Stomach smooth muscle (tissue), 2 donors: ENCODE data around the gene RBM4B.
A peak's percentile ranks its signal among the peaks of the same experiment; 100 is the strongest.

Experiments used
- H3K27ac ChIP-seq: one replicate; pipeline ENCODE4 v1.7.0; 2013; ENCODE audit warnings: mild to moderate bottlenecking, low read length, inconsistent platforms
- H3K27me3 ChIP-seq, 2 donors: one replicate each; pipeline ENCODE4 v1.7.0; 2013; ENCODE audit warnings: low read length in 2 of 2; ENCODE audit not compliant: insufficient read depth in 2 of 2, control insufficient read depth in 1 of 2
- H3K36me3 ChIP-seq, 2 donors: one replicate each; pipeline ENCODE4 v1.7.0; 2013; ENCODE audit warnings: low read length in 2 of 2; ENCODE audit not compliant: control insufficient read depth in 2 of 2, insufficient read depth in 2 of 2
- H3K4me1 ChIP-seq: one replicate; pipeline ENCODE4 v1.7.0; 2013; ENCODE audit warnings: low read length; ENCODE audit not compliant: control insufficient read depth, insufficient read depth
- H3K4me3 ChIP-seq, 2 donors: one replicate each; pipeline ENCODE4 v1.7.0; 2013; ENCODE audit warnings: low read length in 2 of 2
- H3K9ac ChIP-seq, 2 donors: one replicate each; pipeline ENCODE4 v1.7.0; 2013; ENCODE audit warnings: low read length in 2 of 2, mild to moderate bottlenecking in 1 of 2
- H3K9me3 ChIP-seq, 2 donors: one replicate each; pipeline ENCODE4 v1.7.0; 2013; ENCODE audit warnings: low read length in 2 of 2; ENCODE audit not compliant: control insufficient read depth in 2 of 2
- donor health status: healthy.
- donor health status: Pancreatic carcinoma.

The RBM4B gene

GRCh38 chr11:66625752-66626149 lies 51.9 kb downstream of the RBM4B start:
- peaks cover 54% of the 10 kb centered on the region for H3K4me1 ChIP-seq

GRCh38 chr11:66625041-66625751 lies 52.5 kb downstream of the RBM4B start:
- Histone ChIP-seq H3K4me3 (no peak overlapping the region), H3K9ac (no peak overlapping the region), H3K4me1 (peaks cover 59% of the 10 kb centered on the region), H3K27ac (peak overlapping the region; percentile 90), H3K36me3 (peaks cover 56 to 61% of the 10 kb centered on the region in 2 donors), H3K27me3 (no peaks in the 10 kb centered on the region), H3K9me3 (no peaks in the 10 kb centered on the region)

More at GRCh38 chr11:66625752-66626149, 51.9 kb downstream of the RBM4B start:
- no peak overlapping the region for H3K4me3 ChIP-seq
- peaks cover 58 to 61% of the 10 kb centered on the region in 2 donors for H3K36me3 ChIP-seq
- H3K27ac ChIP-seq, result peak overlapping the region; percentile 31
- no peaks in the 10 kb centered on the region for H3K27me3 ChIP-seq
- no peak overlapping the region for H3K9ac ChIP-seq
- no peaks in the 10 kb centered on the region for H3K9me3 ChIP-seq

- H3K4me1 ChIP-seq, result peaks cover 59% of the 10 kb centered on the region
- H3K27ac ChIP-seq, result peak overlapping the region; percentile 90
- no peak overlapping the region for H3K4me3 ChIP-seq
- H3K27me3 ChIP-seq, result no peaks in the 10 kb centered on the region
- no peaks in the 10 kb centered on the region for H3K9me3 ChIP-seq
- peak overlapping the region in 1 of 2 donors; percentile 53 for H3K9ac ChIP-seq
- peaks cover 52 to 57% of the 10 kb centered on the region in 2 donors for H3K36me3 ChIP-seq
Observed at GRCh38 chr11:66624450-66624849, 53.2 kb downstream of the RBM4B start.

GRCh38 chr11:66619080-66619554 lies 58.6 kb downstream of the RBM4B start:
- H3K27ac ChIP-seq, result peak overlapping the region; percentile 97
- H3K4me1 ChIP-seq, result peaks cover 54% of the 10 kb centered on the region
- H3K27me3 ChIP-seq, result no peaks in the 10 kb centered on the region
- H3K4me3 ChIP-seq, result peak overlapping the region; percentile 99
- peaks cover 0 to 7% of the 10 kb centered on the region in 2 donors for H3K36me3 ChIP-seq
- H3K9me3 ChIP-seq, result no peaks in the 10 kb centered on the region
- H3K9ac ChIP-seq, result peak overlapping the region; percentile 97 to 99

- Histone ChIP-seq H3K27me3 (no peaks in the 10 kb centered on the region), H3K9me3 (no peaks in the 10 kb centered on the region), H3K9ac (peak overlapping the region; percentile 97 to 99), H3K27ac (peak overlapping the region; percentile 97), H3K4me3 (peak overlapping the region; percentile 99), H3K36me3 (peaks cover 0 to 2% of the 10 kb centered on the region in 2 donors), H3K4me1 (peaks cover 36% of the 10 kb centered on the region)
Observed at GRCh38 chr11:66617155-66617834, 60.4 kb downstream of the RBM4B start.

- H3K4me1 ChIP-seq, result peaks cover 31% of the 10 kb centered on the region
- H3K9me3 ChIP-seq, result no peaks in the 10 kb centered on the region
- peak within 1 kb of the TSS; percentile 99 for H3K4me3 ChIP-seq
- no peaks in the 10 kb centered on the region for H3K27me3 ChIP-seq
- H3K9ac ChIP-seq, result peak within 1 kb of the TSS; percentile 97 to 99
- peak within 1 kb of the TSS; percentile 97 for H3K27ac ChIP-seq
- peaks cover 0 to 2% of the 10 kb centered on the region in 2 donors for H3K36me3 ChIP-seq
Observed at GRCh38 chr11:66616379-66617154, 61.1 kb downstream of the RBM4B start, which contains the start of gene RBM14. Gene RBM14 (plus strand): TSS chr11:66616630. CDS start chr11:66616721, 91 bp downstream.
